Activated naive CD8-positive, alpha-beta T cell (primary cell): ENCODE results near the gene COG8.
"Not testable (repeated sequence)": the region's sequence is repeated elsewhere in the genome, so short reads cannot be mapped to it uniquely, and the experiment has no call there.

Experiments used
- H3K27ac Mint-ChIP-seq: one replicate; pipeline ENCODE4 v1.8.0; 2021; ENCODE audit warnings: mixed read lengths
- H3K27me3 Mint-ChIP-seq: one replicate; pipeline ENCODE4 v1.8.0; 2021; ENCODE audit warnings: mixed read lengths
- H3K36me3 Mint-ChIP-seq: one replicate; pipeline ENCODE4 v1.8.0; 2021; ENCODE audit warnings: mixed read lengths
- H3K4me1 Mint-ChIP-seq: one replicate; pipeline ENCODE4 v1.8.0; 2021; ENCODE audit warnings: low read depth, mixed read lengths
- H3K4me3 Mint-ChIP-seq: one replicate; pipeline ENCODE4 v1.8.0; 2021; ENCODE audit warnings: mild to moderate bottlenecking, mixed read lengths
- H3K9me3 Mint-ChIP-seq: one replicate; pipeline ENCODE4 v1.8.0; 2021; ENCODE audit warnings: low read depth, mixed read lengths

COG8 gene

DNA sequence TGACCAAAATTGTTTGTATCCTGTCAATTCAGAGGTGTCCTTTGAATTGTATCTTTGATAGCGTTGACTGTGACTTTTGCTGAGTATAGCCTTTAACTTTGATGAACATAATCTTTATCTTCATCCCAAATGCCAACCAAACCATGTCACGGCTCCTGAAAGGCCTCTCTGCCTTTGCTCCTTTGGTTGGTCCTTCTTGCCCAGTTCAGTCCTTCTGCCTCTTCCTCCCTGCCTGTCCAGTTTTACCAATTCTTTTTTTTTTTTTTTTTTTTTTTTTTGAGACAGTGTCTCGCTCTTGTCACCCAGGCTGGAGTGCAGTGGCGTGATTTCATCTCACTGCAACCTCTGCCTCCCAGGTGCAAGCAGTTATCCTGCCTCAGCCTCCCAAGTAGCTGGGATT is 41.1 kb downstream of the COG8 start:
- Mint-ChIP-seq H3K36me3 (peaks cover 2% of the 10 kb centered on the region), H3K27me3 (no peaks in the 10 kb centered on the region), H3K4me1 (no peaks in the 10 kb centered on the region), H3K27ac (no peak overlapping the region), H3K4me3 (no peak overlapping the region), H3K9me3 (no peaks in the 10 kb centered on the region)

DNA sequence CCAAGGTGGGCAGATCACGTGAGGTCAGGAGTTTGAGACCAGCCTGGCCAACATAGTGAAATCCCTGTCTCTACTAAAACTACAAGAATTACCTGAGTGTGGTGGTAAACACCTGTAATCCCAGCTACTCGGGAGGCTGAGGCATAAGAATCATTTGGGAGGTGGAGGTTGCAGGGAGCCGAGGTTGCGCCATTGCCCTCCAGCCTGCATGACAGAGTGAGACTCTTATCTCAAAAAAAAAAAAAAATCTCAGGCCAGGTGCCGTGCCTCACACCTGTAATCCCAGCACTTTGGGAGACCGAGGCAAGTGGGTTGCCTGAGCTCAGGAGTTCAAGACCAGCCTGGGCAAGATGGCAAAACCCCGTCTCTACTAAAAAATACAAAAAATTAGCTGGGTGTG is 42.6 kb downstream of the COG8 start:
- not testable (repeated sequence) for H3K27me3 Mint-ChIP-seq, H3K27ac Mint-ChIP-seq, H3K9me3 Mint-ChIP-seq

DNA sequence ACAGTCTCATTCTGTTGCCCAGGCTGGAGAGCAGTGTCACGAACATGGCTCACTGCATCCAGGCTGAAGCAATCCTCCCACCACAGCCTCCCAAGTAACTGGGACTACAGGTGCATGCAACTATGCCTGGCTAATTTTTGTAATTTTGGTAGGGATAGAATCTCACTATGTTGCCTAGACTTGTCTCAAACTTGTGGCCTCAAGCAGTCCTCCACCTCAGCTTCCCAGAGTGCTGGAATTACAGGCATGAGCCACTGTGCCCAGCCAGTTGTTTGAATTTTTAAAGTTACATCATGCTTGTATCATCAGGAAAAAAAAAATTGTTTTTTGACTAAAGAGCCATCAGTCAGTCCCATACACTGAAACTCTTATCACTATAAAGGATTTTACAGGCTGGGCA is 45.3 kb downstream of the COG8 start:
- Mint-ChIP-seq H3K4me3 (no peak overlapping the region), H3K27ac (no peak overlapping the region), H3K9me3 (no peaks in the 10 kb centered on the region), H3K36me3 (no peaks in the 10 kb centered on the region), H3K27me3 (no peaks in the 10 kb centered on the region), H3K4me1 (no peaks in the 10 kb centered on the region)

More for the DNA sequence above, 42.6 kb downstream of the COG8 start:
- H3K4me3 Mint-ChIP-seq, H3K36me3 Mint-ChIP-seq, H3K4me1 Mint-ChIP-seq: not testable (repeated sequence)

DNA sequence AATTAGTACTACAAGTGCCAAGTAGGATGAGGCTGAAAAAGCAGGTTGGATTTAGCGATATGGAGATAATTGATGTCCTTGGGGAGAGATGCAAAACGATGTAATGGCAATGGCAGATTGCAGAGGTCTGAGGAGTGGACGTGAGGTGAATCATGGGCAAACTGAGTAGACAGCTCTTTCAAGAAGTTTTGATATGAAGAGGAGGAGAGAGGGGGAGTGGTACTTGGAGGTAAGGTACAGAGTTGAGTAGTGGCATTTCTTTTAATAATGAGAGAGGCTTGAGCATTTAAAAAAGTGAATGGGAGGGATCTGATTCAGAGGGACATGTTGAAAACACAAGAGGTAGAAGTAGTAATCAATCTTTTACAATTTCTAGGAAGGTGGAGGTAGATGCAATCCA is 46.0 kb downstream of the COG8 start:
- Mint-ChIP-seq H3K27ac (no peak overlapping the region), H3K27me3 (no peaks in the 10 kb centered on the region), H3K4me1 (no peaks in the 10 kb centered on the region), H3K36me3 (no peaks in the 10 kb centered on the region), H3K9me3 (no peaks in the 10 kb centered on the region), H3K4me3 (no peak overlapping the region)

DNA sequence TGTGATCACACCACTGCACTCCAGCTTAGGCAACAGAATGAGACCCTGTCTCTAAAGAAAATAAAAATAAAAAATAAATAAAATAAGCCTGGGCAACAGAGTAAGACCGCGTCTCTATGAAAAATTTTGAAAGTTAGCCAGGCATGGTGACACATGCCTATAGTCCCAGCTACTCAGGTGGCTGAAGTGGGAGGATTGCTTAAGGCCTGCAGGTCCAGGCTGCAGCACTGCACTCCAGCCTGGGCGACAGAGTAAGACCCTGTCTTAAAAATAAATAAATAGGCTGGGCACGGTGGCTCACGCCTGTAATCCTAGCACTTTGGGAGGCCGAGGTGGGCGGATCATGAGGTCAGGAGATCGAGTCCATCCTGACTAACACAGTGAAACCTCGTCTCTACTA is 47.7 kb downstream of the COG8 start:
- H3K36me3 Mint-ChIP-seq, H3K27ac Mint-ChIP-seq, H3K9me3 Mint-ChIP-seq, H3K4me1 Mint-ChIP-seq, H3K27me3 Mint-ChIP-seq, H3K4me3 Mint-ChIP-seq: not testable (repeated sequence)

DNA sequence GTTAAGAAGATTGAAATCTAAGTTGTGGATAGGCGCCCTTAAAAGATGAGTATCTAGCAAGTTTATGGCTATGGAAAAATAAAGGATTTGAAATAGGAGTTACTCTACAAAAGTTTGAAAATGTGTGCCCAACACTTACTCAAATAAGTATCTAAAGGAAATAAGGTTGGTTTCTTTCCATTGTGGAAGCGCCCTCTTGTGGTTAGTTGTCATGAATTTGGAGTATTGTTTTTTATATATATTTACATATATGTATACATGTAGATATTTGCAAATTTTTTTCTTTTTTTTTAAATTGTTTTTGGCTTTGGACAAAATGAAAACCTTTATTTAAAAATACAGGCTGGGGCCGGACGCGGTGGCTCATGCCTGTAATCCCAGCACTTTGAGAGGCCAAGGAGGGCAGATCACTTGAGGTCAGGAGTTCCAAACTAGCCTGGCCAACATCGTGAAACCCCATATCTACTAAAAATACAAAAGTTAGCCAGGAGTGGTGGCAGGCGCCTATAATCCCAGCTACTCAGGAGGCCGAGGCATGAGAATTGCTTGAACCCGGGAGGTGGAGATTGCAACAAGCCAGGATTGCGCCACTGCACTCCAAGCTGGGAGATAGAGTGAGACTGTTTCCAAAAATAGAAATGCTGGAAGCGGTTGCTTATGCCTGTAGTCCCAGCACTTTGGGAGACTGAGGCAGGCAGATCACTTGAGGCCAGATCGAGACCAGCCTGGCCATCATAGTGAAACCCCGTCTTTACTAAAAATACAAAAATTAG is 52.2 kb downstream of the COG8 start:
- H3K36me3 Mint-ChIP-seq = no peaks in the 10 kb centered on the region
- H3K4me3 Mint-ChIP-seq = no peak overlapping the region

DNA sequence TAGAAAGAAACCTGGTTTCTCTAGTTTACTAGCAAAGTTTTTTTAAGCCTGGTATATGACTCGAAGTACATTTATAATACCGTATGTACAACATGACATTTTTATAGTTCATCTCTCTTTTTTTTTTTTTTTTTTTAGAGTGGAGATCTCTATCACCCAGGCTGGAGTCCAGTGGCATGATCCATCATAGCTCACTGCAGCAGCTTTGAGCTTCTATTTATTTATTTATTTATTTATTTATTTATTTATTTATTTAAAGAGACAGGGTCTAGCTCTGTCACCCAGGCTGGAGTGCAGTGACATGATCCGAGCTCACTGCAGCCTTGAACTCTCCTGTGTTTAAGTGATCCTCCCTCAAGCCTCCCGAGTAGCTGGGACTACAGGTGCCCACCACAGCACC is 54.1 kb downstream of the COG8 start:
- Mint-ChIP-seq H3K9me3 (no peaks in the 10 kb centered on the region), H3K27ac (no peak overlapping the region), H3K27me3 (no peaks in the 10 kb centered on the region), H3K36me3 (no peaks in the 10 kb centered on the region), H3K4me1 (peaks cover 2% of the 10 kb centered on the region), H3K4me3 (no peak overlapping the region)

More for the DNA sequence above, 52.2 kb downstream of the COG8 start:
- Mint-ChIP-seq H3K27me3 (no peaks in the 10 kb centered on the region), H3K9me3 (no peaks in the 10 kb centered on the region), H3K4me1 (peaks cover 2% of the 10 kb centered on the region), H3K27ac (no peak overlapping the region)

DNA sequence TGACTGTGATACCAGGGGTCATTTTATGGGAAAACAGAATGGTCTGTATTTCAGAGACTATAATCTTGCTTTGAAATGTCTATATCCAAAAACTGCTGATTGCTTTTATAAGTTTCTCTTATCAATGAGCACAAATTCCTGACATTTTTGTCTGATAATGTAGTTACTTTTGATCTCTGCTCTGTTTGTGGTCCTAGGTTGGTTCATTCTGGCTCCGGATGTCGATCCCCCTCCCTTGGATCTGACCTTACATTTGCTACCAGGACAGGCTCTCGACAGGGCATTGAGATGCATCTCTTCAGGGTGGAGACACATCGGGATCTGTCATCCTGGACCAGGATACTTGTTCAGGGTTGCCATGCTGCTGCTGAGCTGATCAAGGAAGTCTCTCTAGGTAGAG is 55.5 kb downstream of the COG8 start:
- Mint-ChIP-seq H3K27ac (no peak overlapping the region), H3K4me3 (no peak overlapping the region)

DNA sequence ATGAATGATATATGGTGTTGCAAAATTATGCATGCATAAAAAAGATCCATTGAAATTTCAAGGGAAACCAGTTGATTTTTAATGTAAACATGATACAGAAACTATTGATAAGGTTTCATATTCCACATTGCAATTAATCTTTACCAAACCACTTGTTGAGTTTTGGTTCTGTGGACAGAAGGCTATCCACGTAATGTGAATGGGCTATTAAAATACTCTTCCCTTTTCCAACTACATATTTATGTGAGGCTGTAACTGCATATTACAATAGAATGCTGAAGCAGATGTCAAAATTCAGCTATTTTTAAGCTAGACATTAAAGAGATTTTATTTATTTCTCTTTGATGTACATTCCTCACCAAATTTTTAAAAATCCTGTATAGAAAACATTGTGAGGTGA is 62.0 kb downstream of the COG8 start:
- no peak overlapping the region for H3K4me3 Mint-ChIP-seq
- no peaks in the 10 kb centered on the region for H3K36me3 Mint-ChIP-seq
- H3K4me1 Mint-ChIP-seq = no peaks in the 10 kb centered on the region
- no peaks in the 10 kb centered on the region for H3K27me3 Mint-ChIP-seq
- H3K27ac Mint-ChIP-seq = no peak overlapping the region
- H3K9me3 Mint-ChIP-seq = no peaks in the 10 kb centered on the region

More for the DNA sequence above, 55.5 kb downstream of the COG8 start:
- Mint-ChIP-seq H3K9me3 (no peaks in the 10 kb centered on the region), H3K27me3 (no peaks in the 10 kb centered on the region), H3K4me1 (peaks cover 2% of the 10 kb centered on the region), H3K36me3 (no peaks in the 10 kb centered on the region)
